GM13977 (cell line): Measurements from ENCODE around the gene THSD8.

Source experiments
- DNase-seq: peaks from one replicate; pipeline ENCODE4 v3.0.0; 2012; ENCODE audit warnings: low spot score
- CTCF ChIP-seq: IDR thresholded peaks from 2 replicates; pipeline ENCODE4 v1.5.1; 2012; ENCODE audit warnings: mild to moderate bottlenecking, control low read depth; ENCODE audit not compliant: insufficient read depth; ENCODE audit errors: extremely low read depth, missing control alignments
- in situ Hi-C: fragments of 300-500 bp; cut with MboI; formaldehyde crosslinking; loops from one replicate; pipeline ENCODE4 v1.12.0; 2022; ENCODE audit warnings: low sequenced_read_pairs, low pct_unique_long_range_greater_than_20kb, mixed read lengths, inconsistent platforms; ENCODE audit not compliant: unreplicated experiment

The THSD8 gene

GRCh38 chr19:12784871-12785430, 16.9 kb upstream of the THSD8 start:
- in situ Hi-C loops = no loop called here
- TF ChIP-seq CTCF = no peak
- DNase-seq = no peak

GRCh38 chr19:12785431-12786031, 16.3 kb upstream of the THSD8 start:
- no peak for DNase-seq
- no peak for TF ChIP-seq CTCF
- in situ Hi-C loops = no loop called here

DNA sequence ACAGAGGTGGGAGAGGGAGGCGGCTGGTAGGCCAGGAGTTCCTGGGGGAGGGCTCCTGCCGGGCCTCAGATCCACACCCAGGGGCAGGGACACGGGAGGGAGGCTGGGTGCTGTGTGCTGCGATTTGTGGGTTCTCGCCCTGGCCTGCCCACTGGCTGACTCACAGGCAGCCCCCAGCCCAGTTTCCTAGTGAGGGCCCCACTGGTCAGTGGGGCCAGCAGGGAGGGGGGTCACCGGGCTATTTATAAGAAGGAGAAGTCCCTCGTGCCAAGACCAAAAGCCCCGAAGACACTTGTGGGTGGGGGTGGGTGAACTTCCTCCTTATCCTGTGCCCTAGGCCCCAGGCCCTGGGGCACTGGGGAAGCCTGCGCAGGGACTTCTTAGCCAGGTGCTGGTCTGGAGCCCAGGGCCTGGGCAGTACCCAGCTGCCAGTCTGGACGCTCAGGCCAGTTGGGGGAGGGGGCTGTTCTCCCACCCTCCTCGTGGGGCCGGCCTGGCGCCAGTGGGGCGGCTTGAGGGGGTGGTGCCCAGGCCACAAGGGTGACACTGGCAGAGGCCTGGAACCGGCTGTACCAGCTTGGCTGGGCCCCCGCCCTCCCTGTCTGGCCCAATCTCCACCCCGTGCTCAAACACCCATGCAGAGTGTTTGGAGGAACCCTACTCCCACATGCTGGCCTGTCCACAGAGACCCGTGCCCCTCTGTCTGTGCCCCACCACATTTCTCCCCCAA, 15.6 kb upstream of the THSD8 start:
- in situ Hi-C loops = no loop called here
- DNase-seq = no peak
- TF ChIP-seq CTCF = no peak

DNA sequence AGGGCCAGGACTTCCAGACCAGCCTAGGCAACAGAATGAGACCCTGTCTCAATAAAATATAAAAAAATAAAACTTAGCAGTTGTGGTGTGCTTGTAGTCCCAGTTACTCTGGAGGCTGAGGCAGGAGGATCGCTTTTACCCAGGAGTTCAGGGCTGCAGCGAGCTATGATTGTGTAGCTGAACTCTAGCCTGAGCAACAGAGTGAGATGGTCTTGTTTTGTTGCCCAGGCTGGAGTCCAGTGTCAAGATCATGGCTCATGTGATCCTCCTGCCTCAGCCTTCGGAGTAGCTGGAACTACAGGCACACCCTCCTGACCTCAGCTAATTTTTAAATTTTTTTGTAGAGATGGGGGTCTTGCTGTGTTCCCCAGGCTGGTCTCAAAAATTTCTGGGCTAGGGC, 14.9 kb upstream of the THSD8 start:
- no peak for DNase-seq
- in situ Hi-C loops = no loop called here
- TF ChIP-seq CTCF = no peak

DNA sequence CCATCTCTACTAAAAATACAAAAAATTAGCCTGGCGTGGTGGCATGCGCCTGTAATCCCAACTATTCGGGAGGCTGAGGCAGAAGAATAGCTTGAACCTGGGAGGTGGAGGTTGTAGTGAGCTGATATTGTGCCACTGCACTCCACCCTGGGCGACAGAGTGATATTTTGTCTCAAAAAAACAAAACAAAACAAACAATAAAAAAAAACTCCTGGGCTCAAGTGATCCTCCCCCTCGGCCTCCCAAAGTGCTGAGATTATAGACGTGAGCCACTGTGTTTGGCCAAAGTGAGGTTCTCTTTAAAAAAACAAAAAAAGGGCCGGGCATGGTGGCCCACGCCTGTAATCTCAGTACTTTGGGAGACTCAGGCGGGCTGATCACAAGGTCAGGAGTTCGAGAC, 14.4 kb upstream of the THSD8 start:
- in situ Hi-C loops = no loop called here
- TF ChIP-seq CTCF = no peak
- DNase-seq = no peak

- no peak for DNase-seq
- no peak for TF ChIP-seq CTCF
- in situ Hi-C loops = no loop called here
These were observed 13.7 kb upstream of the THSD8 start for GRCh38 chr19:12788042-12788681.
